GM18526 (cell line): ENCODE data around the gene IFITM1.

Experiments used
- POLR2A ChIP-seq: IDR thresholded peaks from 3 replicates; pipeline ENCODE4 v1.6.1; 2011; ENCODE audit not compliant: insufficient read length; ENCODE audit errors: extremely low read depth

Gene IFITM1

DNA sequence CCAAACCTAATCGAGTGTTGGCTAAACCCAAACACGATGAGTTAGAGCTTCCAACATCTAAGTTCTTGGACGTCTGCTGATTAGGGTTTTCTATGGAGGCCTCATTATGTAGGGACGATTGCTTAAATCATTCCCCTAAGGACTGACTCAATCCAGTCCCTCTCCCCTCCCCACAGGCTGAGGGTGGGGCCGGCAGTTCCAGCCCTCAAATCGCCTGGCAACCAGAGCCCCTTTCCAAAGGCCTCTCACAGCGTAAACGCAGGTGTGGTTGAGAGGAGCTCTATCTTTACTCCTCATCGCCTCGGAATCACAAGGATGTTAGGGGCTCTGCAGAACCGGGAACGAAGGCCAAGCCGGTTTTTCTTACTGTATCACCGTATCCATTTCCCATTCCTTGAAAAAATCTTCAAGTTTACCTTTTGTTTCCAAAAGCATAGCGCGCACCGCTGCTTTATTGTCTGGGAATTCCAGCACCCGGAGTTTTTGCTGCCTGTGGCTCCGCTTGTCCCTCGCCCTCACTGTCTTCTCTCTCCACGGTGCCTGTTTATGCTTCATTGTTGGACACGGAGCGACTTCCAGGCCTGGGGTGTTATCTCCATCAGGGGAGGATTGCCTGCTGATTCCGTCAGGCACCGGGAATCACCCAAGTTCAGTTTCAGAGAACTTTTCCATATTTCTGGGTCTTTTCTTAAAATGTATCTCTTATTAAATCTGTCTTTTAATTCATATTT lies 20.6 kb downstream of the IFITM1 start:
- no peak for TF ChIP-seq POLR2A

GRCh38 chr11:335779-336658 lies 22.2 kb downstream of the IFITM1 start:
- TF ChIP-seq POLR2A: no peak

- no peak for TF ChIP-seq POLR2A
These were observed 22.9 kb downstream of the IFITM1 start for GRCh38 chr11:336659-337198.

- TF ChIP-seq POLR2A: no peak
These were observed 23.9 kb downstream of the IFITM1 start for GRCh38 chr11:337711-338110.

DNA sequence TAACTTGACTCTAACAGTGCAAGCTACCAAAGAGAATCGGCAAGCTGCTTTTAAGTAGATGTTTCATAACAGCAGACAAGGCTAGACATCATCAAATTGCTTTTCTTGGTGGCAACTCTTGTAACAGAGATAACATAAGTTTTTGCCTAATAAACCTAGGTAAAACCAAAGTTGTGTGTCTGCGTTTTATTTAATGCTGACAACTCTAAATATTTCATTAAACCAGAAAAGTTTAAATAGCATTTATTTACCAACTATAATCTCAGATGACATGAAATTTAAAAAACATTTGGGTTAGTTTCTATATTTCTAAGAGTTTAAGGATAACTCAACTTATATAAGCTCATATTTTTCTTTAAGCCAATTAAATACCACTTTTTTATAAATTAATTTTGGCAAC lies 26.1 kb downstream of the IFITM1 start:
- TF ChIP-seq POLR2A: no peak

DNA sequence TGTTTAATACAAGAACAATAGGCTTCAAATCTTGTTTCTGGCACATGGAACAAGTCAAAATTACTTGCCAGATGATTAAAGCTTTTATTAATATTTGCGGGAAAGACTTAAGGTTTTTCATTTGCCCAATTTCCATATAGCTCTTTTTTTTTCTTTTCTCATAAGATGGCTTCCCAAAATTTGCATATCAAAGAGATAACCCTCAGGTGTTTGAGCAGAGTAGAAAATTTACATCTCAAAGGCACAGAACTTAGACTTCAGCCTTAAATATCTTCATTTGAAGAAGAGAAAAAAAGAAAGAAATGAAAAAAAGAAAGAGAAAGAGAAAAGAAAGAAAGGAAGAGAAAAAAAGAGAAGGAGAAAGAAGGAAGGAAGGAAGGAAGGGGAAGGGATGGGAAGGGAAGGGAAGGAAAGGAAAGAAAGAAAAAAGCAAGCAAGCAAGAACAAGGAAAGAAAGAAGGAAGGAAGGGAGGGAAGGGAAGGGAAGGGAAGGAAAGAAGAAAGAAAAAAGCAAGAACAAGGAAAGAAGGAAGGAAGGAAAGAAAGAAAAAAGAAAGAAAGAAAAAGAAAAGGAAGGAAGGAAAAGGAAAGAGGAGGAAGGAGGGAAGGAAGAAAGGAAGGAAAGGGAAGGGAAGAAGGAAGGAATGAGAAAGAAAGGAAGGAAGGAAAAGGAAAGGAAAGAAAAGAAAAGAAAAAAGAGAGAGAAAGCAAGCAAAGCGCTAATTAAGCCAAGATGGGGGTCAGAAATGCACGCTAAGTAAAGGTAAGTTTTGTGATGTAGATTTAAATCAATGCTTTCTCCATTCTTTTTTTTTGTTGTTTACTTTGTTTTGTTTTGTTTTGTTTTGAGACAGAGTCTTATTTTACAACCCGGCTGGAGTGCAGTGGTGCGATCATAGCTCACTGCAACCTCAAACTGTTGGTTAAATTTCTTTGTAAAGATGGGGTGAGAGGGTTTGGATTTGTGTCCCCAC lies 27.0 kb downstream of the IFITM1 start:
- no peak for TF ChIP-seq POLR2A

GRCh38 chr11:342328-342727 lies 28.5 kb downstream of the IFITM1 start:
- no peak for TF ChIP-seq POLR2A

DNA sequence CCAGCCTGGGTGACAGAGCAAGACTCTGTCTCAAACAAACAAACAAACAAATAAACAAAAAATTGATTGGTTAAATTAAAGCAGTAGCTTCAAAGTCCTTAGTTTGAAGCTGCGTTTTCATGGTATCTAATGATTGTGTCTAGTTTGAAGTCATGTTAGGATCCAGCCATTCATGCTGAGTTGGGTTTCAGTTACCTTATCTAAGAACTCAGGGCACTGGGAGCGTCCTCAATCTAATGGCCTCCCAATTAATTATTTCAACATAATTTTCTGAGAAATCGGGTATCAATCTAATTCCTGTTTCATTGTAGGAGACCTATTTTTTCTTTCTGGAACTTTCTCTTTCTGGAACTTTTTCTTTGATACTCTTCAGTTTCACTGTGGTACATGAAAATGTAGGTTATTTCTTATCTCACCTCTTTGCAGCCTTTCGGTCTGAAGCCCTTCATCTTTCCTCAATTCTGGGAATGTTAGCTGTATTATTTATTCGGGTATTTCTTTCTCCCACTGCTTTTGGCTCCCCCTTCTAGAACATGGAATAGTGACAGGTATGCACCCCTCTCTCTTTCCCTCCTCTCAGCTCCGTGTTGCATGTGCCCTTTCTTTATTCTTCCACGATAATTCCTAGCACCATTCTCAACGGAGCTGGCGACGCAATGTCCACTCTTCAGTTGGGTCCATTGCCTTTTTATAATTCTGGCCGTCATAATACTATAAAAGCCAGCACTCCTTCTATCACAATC lies 31.2 kb downstream of the IFITM1 start:
- TF ChIP-seq POLR2A: no peak

GRCh38 chr11:346529-346928 lies 32.7 kb downstream of the IFITM1 start:
- TF ChIP-seq POLR2A: no peak

DNA sequence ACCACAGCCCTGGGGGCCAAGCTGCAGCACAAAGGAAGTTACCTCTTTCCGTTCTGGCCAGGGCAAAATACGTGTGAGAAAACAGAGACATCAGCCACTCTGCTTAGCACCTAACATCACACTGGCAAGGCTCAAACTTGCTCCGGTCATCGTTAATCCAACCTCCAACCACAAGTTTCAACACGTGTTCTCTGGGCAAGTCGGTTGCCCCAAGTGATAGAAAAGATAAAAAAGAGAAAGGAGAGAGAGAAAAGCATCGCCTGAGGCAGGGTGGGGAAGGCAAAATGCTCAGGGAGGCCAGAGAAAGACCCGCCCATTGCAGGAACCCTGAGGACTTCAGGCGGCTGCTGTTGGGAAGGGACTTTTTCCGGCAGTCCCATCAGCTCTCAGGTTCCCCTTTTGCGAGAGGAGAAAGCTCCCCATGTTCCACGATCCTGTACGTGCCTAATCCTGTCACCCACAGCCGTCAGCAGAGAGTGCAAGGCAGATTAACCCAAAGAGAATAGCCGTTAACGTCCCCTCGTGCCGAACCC lies 36.9 kb downstream of the IFITM1 start:
- no peak for TF ChIP-seq POLR2A

GRCh38 chr11:351411-351810 lies 37.6 kb downstream of the IFITM1 start:
- no peak for TF ChIP-seq POLR2A

- TF ChIP-seq POLR2A: no peak
These were observed 38.7 kb downstream of the IFITM1 start for GRCh38 chr11:352456-353031.

DNA sequence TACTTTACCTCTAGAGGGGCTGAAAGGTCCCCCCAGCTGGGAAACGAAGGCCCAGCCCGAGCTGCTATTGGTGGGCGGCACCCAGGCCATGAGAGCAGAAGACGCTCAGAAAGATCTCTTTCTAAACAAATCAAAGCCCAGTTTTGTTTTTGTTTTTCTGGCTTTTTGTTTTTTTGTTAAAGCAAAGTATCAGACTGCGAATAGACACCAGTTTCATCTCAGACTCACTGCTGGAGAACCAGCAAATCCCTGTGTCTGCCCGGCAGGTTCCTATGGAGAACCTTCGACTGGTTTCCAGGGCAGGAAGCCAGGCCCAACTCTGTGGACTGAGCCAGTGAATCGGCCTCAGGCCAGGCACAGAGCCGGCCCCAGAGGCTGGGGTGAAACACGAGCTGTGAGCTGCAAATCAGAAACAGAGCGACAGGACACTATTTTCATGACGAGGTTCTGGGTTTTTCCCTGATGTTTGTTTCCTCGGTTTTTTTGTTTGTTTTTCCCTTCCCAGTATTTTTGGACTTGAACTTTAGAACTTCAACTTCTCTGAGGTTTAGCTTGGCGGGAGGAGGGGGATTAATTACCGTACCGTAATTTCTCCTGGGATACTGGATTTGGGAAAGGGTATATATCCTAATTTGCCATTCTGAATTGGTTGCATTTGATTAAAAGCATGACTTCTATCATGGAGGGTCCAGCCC lies 39.5 kb downstream of the IFITM1 start:
- no peak for TF ChIP-seq POLR2A
